Left kidney (tissue), 2 donors: Measurements from ENCODE around the gene ZBTB9. TPM values are rescaled to one million over a fixed set of nuclear protein-coding genes. Genes with fewer than 3 reads are reported as not detected.

Source experiments
- DNase-seq: peaks from one replicate; pipeline ENCODE4 v3.0.0-alpha.2; 2013
- polyA plus RNA-seq: library from polyadenylated mRNA; unstranded; fragments of 120-200 nt; gene quantifications from one replicate; pipeline ENCODE4 v1.2.1, GENCODE V29; 2013; ENCODE audit not compliant: insufficient read length

The ZBTB9 gene
- polyA plus RNA-seq, 1 donor = 16.4 TPM

DNA sequence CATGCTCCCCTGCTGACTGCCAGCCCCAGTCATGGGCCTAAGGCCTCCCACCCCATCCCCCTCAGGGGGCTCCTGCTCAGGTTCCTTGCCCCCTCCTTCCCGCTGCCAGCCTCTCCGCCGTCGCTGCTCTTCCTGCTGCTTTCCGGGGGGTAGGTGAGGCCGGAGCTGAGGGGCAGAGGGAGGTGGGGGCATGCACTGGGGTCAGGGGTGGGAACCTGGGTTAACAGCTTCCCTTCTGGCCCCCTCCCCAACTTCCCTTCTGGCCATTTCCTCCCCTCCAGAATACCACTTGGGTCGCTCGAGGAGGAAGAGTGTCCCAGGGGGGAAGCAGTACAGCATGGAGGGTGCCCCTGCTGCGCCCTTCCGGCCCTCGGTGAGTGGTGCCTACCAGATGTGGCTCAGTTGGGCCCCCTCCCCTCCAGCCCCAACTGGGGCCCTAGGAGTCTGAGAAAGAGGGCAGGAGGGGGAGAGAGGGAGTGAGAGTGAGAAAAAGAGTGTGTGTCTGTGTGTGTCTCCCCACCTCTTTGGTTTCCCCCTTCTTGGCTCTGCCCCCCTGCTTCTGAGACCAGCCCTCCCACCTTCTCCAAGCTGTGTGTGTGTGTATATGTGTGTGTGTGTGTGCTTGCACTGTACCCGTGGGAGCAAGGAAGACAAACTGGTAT lies 22.4 kb upstream of the ZBTB9 start:
- DNase-seq = no peak

- DNase-seq = no peak
Measured at GRCh38 chr6:33432546-33432945, 21.8 kb upstream of the ZBTB9 start.

- DNase-seq = no peak
Measured at GRCh38 chr6:33433001-33433543, 21.3 kb upstream of the ZBTB9 start.

DNA sequence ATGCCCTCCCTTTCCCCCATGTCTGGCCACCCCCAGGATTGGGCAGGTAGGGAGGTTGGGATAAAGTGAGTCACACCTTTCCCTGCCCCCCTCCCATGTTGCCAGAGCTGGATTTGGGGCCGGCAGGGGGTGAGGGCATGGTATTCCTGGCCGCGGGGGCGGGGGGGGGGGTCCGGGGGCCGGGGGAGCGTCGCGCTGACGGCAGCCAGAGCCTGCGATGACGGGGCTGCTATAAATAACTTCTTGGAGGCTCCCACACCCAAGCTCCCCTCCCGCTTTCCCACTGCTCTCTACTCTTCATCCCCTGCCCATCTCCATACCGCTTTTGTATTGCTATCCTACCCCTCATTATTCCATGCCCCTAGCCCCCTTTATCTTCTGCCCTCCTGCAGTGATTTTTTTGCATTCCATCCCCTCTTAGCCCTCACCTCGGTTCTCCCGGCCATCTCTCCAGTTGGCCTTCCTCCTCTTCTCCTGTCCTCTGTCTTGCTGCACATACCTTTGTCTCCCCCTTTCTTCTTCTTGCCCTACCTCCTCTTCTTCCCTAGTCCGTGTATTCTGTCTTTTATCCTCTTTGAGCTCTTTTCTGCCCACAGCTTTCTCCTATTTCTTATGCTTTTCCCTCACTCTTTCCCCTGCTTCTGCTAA lies 20.7 kb upstream of the ZBTB9 start:
- no peak for DNase-seq

DNA sequence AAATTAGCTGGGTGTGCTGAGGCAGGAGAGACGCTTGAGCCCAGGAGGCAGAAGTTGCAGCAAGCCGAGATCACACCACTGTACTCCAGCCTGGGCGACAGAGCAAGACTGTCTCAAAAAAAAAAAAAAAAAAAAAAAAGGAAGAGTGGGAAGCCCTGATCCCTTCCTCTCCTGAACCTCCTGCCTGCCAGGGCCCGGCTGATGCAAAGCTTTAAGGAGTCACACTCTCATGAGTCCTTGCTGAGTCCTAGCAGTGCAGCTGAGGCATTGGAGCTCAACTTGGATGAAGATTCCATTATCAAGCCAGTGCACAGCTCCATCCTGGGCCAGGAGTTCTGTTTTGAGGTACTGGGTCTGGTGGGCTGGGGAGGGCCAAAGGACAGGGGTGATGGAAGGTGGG lies 19.4 kb upstream of the ZBTB9 start:
- DNase-seq = no peak

DNA sequence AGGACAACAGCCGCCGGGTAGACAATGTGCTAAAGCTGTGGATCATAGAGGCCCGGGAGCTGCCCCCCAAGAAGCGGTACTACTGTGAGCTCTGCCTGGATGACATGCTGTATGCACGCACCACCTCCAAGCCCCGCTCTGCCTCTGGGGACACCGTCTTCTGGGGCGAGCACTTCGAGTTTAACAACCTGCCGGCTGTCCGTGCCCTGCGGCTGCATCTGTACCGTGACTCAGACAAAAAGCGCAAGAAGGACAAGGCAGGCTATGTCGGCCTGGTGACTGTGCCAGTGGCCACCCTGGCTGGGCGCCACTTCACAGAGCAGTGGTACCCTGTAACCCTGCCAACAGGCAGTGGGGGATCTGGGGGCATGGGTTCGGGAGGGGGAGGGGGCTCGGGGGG lies 16.7 kb upstream of the ZBTB9 start:
- no peak for DNase-seq

DNA sequence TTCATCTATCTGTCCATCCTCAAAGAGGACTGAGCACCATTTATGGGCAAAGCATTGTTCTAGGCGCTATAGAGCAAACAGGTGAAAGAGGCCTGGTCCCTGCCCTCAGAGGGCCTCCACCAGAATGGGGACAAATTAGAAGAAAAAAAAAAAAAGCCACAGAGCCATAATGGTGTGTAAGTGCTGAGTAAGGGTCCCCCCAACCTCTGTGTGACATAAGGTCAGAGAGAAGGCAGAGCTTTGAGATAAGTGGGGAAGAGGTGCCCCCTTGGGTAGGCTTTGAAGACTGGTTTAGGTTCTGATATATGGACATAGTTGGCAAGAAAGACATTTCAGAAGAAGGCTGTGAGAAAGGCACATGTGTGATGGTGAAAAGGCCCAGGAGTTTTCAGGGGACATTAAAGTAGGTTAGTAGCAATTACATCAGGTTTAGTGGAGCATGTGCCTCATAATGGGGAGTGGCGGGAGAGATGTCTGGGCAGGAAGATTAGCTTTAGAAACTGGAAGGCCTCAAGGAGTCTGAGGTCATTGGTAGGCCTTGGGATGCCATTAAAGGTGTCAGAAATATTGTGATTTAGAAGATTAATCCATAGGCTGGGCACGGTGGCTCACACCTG lies 15.3 kb upstream of the ZBTB9 start:
- no peak for DNase-seq

GRCh38 chr6:33439956-33440648 lies 14.3 kb upstream of the ZBTB9 start:
- no peak for DNase-seq

DNA sequence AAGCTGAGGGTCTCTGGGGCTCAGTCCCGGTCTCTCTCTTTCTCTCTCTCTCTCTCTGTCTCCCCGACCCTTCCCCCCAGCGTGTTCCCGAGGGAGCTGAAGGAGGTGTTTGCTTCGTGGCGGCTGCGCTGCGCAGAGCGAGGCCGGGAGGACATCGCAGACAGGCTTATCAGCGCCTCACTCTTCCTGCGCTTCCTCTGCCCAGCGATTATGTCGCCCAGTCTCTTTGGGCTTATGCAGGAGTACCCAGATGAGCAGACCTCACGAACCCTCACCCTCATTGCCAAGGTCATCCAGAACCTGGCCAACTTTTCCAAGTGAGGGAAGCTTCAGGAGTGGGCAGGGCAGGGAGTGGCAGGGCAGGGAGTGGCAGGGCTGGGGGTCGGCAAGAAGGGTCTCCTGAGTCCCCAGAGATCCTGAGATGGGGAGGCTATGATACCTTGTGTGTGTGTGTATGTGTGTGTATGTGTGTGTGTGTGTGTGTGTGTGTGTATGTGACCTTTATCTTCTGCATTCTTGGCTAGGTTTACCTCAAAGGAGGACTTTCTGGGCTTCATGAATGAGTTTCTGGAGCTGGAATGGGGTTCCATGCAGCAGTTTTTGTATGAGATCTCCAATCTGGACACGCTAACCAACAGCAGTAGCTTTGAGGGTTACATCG lies 13.6 kb upstream of the ZBTB9 start:
- DNase-seq = no peak

DNA sequence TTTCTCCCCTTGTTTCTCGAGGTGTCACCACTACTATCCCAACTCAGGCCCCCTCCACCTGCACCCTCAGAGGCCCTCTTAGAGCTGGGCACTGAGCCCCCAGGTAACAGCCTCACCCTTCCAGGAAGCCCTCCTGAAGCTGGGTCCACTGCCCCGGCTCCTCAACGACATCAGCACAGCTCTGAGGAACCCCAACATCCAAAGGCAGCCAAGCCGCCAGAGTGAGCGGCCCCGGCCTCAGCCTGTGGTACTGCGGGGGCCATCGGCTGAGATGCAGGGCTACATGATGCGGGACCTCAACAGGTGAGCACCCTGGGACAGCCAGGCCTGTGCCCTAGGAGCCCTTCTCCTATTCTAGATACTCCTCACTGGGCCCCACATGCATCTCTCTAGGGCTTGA lies 12.9 kb upstream of the ZBTB9 start:
- no peak for DNase-seq

- no peak for DNase-seq
Measured at GRCh38 chr6:33442283-33442682, 12.1 kb upstream of the ZBTB9 start.

DNA sequence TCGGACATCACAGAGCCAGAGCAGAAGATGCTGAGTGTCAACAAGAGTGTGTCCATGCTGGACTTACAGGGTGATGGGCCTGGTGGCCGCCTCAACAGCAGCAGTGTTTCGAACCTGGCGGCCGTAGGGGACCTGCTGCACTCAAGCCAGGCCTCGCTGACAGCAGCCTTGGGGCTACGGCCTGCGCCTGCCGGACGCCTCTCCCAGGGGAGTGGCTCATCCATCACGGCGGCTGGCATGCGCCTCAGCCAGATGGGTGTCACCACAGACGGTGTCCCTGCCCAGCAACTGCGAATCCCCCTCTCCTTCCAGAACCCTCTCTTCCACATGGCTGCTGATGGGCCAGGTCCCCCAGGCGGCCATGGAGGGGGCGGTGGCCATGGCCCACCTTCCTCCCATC lies 11.4 kb upstream of the ZBTB9 start:
- no peak for DNase-seq

DNA sequence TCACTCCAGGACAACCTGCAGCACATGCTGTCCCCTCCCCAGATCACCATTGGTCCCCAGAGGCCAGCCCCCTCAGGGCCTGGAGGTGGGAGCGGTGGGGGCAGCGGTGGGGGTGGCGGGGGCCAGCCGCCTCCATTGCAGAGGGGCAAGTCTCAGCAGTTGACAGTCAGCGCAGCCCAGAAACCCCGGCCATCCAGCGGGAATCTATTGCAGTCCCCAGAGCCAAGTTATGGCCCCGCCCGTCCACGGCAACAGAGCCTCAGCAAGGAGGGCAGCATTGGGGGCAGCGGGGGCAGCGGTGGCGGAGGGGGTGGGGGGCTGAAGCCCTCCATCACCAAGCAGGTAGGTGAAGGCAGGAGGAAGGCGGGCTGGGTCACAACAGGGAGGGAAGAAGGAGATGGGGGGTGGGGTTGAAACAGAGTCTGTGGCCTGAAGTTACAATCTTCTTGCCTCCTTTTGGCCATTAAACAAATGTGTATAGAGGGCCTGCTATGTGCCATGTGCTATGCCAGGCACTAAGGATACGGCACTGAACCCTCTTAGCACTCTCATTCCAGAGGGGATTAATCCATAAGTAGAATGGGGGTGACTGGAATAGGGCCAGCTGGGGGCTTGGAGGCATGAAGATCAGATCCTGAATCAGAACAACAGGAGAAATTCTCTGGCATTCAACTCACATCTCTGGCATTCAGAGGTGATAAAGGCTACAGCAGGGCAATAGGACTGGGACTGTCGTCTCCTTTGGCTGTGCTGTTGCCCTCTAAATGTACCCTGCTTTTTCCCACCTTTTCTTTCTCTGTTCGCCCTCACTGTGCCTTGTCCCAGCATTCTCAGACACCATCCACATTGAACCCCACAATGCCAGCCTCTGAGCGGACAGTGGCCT lies 10.5 kb upstream of the ZBTB9 start:
- no peak for DNase-seq

- DNase-seq = no peak
Measured at GRCh38 chr6:33445119-33445603, 9.2 kb upstream of the ZBTB9 start.

GRCh38 chr6:33446356-33446755 lies 8.0 kb upstream of the ZBTB9 start:
- no peak for DNase-seq

- DNase-seq = no peak
Measured at GRCh38 chr6:33450434-33450833, 3.9 kb upstream of the ZBTB9 start.

- no peak for DNase-seq
Measured at GRCh38 chr6:33451606-33452005, 2.8 kb upstream of the ZBTB9 start.

- DNase-seq = no peak
Measured at GRCh38 chr6:33452496-33452895, 1.9 kb upstream of the ZBTB9 start.

DNA sequence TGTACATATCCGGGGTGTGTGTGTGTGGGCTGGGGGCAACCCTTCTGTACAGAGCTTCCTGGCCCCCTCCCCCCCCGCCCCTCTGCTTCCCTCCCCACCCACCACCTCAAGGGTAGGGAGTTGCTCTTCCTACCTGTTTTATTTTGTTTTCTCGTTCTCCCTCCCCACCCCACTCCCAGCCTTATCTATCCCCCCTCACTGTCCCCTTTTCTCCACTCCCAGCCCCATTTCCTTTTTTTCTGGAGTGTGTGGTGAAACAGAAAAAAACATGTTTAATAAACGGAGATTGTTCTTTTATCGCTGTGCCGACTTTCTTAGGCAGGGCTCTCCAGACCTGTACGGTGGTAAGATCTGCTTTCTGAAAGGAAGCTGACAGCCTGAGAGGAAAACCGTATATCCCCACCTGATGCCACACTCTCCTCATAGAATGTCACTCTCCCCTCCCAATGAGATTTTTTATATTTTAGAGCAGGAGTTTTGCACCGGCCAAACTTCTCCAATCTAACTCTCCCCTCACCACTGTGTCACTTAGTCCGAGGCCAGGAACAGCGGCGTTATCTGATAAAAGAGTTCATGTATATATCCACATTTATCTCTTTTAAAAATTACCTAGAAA lies 875 bp upstream of the ZBTB9 start:
- DNase-seq = no peak

- no peak for DNase-seq
Measured at GRCh38 chr6:33455051-33455450, 675 bp downstream of the ZBTB9 start.

GRCh38 chr6:33456156-33456555 lies 1.8 kb downstream of the ZBTB9 start:
- no peak for DNase-seq
